HG02840 (cell line): Measurements from ENCODE around the gene VANGL2.

Experiments used
- ATAC-seq: cut with Tn5 transposase; IDR thresholded peaks from one replicate; pipeline ENCODE4 v1.9.1; 2021; ENCODE audit warnings: mild to moderate bottlenecking, moderate library complexity, moderate number of reproducible peaks; ENCODE audit not compliant: unreplicated experiment, low FRiP score

The VANGL2 gene

DNA sequence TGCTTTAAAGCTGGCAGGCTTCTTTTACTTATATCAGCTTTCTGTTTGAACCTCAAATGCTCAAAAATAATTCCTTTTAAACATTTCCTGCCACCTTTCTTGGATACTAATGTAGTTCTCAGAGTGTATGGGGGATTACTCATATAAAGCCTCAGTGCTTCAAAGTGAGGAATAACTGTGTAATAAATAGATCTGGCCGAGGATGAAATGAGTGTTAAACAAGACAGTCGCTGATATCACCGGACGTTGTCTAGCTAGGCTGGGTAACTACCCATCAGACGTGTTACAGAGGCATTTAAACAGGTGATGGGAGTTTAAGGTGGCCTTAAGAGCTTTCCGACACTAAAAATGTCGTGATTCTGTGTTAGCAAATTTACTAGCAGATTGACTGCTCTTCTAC lies 53.1 kb downstream of the VANGL2 start:
- no peak for ATAC-seq

DNA sequence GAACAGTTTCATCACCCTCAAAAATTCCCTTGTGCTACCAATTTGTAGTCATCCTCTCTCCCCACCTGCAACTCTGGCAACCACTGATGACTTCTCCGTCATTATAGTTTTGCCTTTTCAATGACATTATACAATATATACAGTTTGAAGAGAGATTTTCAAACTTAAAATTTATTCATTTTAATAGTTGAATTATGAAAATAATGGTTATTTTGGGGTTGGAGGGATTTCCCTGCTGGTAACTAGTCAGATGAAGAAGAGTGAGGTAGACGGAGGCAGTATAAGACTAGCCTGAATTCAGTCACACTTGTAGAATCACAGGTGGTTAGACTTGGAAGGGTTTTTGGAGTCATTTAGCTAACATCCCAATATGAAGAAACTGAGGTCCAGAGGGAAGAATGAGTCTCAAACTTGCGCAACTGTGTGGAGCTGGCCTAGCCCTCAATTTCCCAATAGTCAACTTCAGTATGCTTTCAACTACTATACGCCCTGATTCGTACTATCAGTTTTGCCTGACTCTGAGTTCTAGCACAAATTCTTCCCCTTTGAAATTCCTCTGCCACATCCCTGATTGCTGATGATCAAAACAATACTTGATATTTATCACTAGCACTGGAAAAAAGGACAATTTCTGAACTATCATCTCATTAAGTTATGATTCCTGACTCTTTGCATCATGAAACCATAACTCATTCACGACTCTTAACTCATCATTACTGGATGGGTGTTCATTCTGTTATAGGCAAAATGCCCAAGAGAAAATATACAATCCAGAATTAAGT lies 54.2 kb downstream of the VANGL2 start:
- ATAC-seq, result no peak

DNA sequence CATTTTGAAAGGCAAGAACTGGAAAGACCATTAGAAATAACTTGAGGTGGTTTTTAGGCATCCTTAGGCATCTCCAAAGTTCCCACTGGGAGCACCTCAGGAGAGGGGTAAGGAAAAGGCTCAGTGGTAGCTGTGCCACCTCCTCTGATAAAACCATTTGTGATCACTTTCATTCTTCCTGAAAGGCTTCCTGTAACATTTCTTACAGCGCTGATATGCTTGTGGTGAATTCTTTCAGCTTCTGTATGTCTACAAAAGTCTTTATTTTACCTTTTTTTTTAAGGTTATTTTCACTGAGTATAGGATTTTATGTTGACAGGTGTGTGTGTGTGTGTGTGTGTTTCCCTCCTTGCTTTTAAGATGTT lies 54.8 kb downstream of the VANGL2 start:
- ATAC-seq, result no peak

DNA sequence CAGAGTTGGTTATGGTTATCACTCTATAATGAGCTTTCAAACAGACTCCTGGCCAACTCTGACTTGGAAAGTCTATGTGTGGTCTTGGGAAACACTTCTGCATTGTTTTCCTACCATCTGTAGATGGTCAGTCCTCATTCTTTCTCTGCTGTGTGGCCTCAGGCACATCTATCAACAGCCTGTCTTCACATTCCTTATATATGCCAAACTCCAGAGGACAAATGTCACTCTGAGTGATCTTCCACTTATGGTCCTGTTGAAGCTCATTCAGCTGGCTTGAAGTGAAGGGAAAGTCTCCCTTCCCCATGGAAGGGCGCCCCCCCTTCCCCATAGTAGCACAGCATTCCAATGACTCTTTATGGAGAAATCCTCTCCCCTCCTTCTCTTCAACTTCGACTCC lies 58.7 kb downstream of the VANGL2 start:
- ATAC-seq, result no peak

DNA sequence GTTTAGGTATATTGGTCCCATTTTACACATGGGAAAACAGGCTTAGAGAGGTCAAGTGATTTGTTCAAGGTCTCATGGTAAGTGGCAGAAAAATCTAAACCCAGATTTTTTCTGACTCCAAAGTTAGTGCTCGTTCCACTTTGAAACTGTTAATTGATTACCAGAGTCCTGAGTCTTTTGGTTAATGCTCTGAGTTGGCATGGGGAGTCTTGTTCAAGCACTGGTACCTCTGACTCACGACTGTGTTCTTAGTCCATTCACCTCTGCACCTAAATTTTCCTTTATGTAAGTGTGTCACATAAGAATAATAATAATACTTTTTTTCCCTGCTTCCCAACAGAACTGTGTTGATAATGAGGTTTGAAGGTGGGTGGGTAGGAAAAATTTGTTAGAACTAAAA lies 59.3 kb downstream of the VANGL2 start:
- ATAC-seq, result no peak

DNA sequence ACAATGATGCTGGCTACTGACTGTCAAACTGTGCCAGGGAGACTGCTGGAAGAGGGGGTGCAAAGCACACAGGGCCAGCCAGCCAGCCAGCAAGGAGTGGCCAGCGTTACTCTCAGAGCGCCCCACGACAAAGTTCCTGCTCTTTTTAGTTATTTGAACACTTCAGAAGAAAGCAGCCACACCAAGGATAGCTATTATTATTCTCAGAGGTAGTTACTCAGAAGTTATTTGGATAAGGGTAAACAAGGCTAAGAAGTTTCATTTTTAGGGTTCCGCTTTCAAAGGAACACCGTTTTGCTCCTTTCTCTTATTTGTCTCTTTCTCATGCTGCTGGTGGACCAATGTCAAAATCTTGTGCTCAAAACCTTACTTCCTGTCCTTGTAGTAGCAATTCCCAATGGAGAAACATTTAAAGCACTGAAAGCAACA lies 59.9 kb downstream of the VANGL2 start:
- ATAC-seq, result no peak

DNA sequence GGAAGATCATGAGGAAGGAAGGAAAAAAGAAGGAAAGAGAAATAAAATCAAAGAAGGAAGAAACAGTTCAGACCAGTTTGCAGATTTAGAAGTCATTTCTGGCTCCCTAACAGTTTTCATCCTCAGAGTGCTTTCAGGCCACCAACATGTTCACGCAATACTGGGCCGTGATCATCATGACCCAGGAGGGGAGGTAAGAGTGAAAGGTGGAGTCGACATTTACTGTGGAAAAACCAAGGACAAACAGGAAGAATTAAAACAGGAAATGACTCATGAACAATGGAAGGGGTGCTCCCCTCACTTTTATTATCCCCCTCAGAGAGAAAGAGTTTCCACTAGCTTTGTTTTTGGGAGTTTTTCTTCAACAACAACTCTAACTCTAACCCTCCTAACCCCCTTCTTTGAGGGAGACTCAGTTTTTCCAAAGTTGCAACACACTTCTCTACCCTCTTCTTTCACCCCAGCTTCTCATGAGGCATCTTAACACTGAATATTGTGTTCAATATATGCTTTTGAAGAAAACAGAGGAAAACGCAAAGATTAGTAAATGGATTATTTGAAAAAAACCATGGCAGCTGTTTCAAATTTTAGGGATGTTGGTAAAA lies 60.4 kb downstream of the VANGL2 start:
- ATAC-seq, result no peak

DNA sequence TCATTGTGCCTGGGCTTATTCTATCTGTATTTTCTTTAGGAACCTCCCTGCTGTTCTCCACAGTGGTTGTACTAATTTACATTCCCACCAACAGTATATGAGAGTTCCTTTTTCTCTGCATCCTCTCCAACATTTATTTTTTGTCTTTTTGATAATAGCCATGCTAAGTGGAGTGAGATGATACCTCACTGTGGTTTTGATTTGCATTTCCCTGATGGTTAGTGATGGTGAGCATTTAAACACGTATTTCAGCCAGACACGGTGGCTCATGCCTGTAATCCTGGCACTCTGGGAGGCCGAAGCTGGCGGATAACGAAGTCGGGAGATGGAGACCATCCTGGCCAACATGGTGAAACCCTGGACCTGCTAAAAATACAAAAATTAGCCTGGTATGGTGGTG lies 64.8 kb downstream of the VANGL2 start:
- no peak for ATAC-seq

DNA sequence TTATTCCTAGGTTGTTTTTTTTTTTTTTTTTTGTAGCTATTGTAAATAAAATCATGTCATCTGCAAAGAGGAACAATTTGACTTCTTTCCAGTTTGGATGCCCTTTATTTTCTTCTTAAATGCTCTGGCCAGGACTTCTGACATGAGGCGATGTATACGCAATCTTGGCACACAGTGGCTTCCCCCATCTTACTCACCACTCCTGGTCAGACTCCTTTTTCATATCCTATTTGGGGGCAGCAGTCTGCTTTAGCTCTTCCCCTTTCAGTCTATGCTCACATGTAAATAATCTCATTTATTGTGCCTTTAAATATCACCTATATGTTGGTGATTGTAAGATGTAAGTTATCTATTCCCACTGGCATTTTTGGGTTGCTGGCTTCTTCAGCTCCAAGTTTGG lies 66.6 kb downstream of the VANGL2 start:
- no peak for ATAC-seq

DNA sequence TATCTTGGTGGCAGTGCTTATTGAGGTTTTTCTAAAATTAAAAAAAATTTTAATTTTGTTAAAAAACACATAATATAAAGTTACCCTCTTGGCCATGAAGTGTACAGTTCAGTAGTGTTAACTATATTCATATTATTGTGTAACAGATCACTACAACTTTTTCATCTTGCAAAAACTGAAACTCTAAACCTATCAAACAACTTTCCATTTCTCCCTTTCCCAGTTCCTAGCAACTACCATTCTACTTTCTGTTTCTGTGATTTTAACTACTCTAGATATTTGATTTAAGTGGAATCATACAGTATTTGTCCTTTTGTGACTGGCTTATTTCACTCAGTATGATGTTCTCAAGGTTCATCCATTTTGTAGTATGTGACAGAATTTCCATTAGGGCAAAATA lies 67.2 kb downstream of the VANGL2 start:
- no peak for ATAC-seq

DNA sequence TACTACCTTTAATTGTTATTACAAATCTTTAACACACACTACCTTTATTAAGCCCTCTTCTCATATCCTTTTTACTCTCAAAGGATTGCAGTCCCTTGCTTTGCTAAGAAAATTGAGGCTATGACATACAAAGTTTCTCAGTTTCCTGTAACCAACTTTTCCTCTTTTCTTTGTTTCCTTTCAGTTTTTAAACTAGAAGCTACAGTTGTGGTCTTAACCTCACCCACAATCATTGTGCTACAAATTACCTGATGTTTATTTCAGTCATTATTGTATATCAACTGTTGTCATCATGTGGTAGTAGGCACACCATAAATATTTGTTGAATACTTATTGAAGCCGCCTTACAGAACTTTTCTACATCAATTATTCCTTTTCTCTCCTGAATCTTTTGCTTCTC lies 70.9 kb downstream of the VANGL2 start:
- ATAC-seq, result no peak

DNA sequence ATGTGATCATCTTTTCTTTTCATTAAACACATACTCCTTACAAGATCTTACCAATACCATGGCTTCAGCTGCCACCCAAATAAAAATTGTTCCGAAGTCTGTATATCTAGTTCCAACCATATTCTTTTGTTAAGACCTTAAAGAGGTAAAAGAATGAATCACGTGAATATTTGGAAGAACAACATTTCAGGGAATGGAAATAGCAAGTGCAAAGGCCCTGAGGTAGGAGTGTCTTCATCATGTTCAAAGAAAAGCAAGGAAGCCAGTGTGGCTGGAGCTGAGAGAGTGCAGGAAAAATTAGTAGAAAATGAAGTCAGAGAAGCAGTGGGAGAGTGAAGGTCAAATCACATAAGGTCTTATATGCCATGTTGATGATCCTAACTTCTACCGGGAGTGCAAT lies 71.7 kb downstream of the VANGL2 start:
- ATAC-seq, result no peak

DNA sequence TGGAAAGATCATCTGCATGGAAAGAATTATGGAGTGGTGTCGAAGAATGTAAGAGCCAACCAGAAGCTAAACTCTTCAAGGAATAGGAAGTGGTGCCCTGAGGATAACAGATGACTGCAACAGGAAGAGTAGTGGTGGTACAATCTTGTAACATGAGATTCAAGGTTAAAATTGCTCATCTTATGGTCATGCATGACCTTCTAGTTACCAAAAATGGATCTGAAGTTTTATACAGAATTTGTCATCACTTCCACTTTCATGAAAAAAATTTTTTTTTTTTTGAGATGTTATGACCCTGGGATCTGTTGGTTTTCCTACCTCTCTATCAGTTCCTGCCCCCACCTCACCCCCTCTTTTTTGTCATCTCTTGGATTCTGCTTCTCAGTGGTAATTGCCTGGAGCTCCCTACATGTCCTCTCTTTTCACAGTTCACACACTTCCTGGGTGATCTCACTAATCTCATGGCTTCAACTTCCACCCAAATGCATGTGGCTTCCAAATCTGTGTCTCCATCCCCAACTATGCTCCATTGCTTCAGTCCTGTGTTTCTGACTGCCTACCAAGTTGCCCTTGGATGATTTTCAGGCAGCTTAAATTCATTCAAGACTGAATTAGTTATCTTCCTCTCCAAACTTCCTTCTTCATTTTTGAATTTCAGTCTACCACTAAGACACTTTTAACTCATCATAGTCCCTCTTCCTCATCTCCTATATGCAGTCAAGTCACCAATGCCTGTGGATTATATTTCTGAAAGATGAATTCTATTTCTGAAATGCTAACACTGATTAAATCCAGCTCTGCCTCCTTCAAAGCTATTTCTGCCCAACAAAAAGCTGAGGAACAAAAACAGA lies 74.3 kb downstream of the VANGL2 start:
- ATAC-seq, result peak; percentile 60
